ENCODE data around the gene ENPP1.

The ENPP1 gene

DNA sequence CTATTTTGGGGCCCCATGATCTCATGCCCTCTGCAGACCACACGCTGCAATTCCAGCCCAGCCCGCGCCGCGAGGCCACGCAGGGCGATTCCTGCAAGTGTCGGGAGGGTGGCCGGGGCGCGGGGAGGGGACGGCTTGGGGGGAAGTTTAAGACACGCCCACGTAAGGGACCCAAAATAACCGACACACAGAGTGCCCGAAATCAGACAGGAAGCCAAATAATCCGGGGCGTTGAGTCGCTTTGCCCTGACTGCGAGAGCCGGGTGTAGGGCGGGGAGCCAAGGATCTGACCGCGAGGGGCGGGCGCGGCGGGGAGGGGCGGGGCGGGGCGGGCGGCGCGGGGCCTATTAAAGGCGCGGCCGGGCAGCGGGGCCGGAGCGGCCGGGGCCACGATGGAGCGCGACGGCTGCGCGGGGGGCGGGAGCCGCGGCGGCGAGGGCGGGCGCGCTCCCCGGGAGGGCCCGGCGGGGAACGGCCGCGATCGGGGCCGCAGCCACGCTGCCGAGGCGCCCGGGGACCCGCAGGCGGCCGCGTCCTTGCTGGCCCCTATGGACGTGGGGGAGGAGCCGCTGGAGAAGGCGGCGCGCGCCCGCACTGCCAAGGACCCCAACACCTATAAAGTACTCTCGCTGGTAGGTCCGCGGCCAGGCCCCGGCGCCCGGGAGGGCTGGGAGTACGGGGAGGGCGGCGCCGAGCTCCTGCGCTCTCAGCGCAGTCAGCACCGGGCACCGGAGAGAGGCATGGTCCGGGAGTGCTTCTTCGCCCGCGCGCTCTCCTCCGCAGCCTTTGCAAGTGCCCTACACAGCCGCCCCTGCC is at the start of gene ENPP1:
Gene ENPP1 (plus strand): TSS at position 377 of the 816 bp plus-strand sequence. CDS start 16 bp downstream, at position 393.
- H3K36me3 ChIP-seq (ENCODE audit: control insufficient read depth in 2 of 2, insufficient read depth in 2 of 2, low read length in 2 of 2): no peaks in the 10 kb centered on the region
- peak within 1 kb of the TSS; percentile 26 for H3K27ac ChIP-seq (ENCODE audit: low read length)
- peak within 1 kb of the TSS; percentile 55 to 77 for H3K4me3 ChIP-seq (ENCODE audit: low read length in 2 of 2)
- peaks cover 5% of the 10 kb centered on the region for H3K4me1 ChIP-seq (ENCODE audit: control insufficient read depth, insufficient read depth, low read length)
- H3K27me3 ChIP-seq (ENCODE audit: control insufficient read depth in 1 of 2, insufficient read depth in 2 of 2, low read length in 2 of 2): no peaks in the 10 kb centered on the region
- no peaks in the 10 kb centered on the region for H3K9me3 ChIP-seq (ENCODE audit: control insufficient read depth in 2 of 2, low read length in 2 of 2)
- H3K9ac ChIP-seq (ENCODE audit: low read length in 2 of 2): peak within 1 kb of the TSS; percentile 43 to 65

GRCh38 chr6:131758920-131759319 is 48.9 kb upstream of the ENPP1 start:
- H3K9me3 ChIP-seq (ENCODE audit: control insufficient read depth in 2 of 2, low read length in 2 of 2): no peaks in the 10 kb centered on the region
- H3K4me3 ChIP-seq (ENCODE audit: low read length in 2 of 2): no peak overlapping the region
- H3K27ac ChIP-seq (ENCODE audit: low read length): no peak overlapping the region
- no peaks in the 10 kb centered on the region for H3K4me1 ChIP-seq (ENCODE audit: control insufficient read depth, insufficient read depth, low read length)
- no peak overlapping the region for H3K9ac ChIP-seq (ENCODE audit: low read length in 2 of 2)
- no peaks in the 10 kb centered on the region for H3K27me3 ChIP-seq (ENCODE audit: control insufficient read depth in 1 of 2, insufficient read depth in 2 of 2, low read length in 2 of 2)
- no peaks in the 10 kb centered on the region for H3K36me3 ChIP-seq (ENCODE audit: control insufficient read depth in 2 of 2, insufficient read depth in 2 of 2, low read length in 2 of 2)

- Histone ChIP-seq H3K4me1 (ENCODE audit: control insufficient read depth, insufficient read depth, low read length) (peaks cover 6% of the 10 kb centered on the region), H3K36me3 (ENCODE audit: control insufficient read depth in 2 of 2, insufficient read depth in 2 of 2, low read length in 2 of 2) (no peaks in the 10 kb centered on the region), H3K9ac (ENCODE audit: low read length in 2 of 2) (no peak overlapping the region), H3K4me3 (ENCODE audit: low read length in 2 of 2) (no peak overlapping the region), H3K27ac (ENCODE audit: low read length) (no peak overlapping the region), H3K27me3 (ENCODE audit: control insufficient read depth in 1 of 2, insufficient read depth in 2 of 2, low read length in 2 of 2) (no peaks in the 10 kb centered on the region), H3K9me3 (ENCODE audit: control insufficient read depth in 2 of 2, low read length in 2 of 2) (no peaks in the 10 kb centered on the region)
Measured at GRCh38 chr6:131761060-131761761, 46.6 kb upstream of the ENPP1 start.

- Histone ChIP-seq H3K4me1 (ENCODE audit: control insufficient read depth, insufficient read depth, low read length) (peaks cover 6% of the 10 kb centered on the region), H3K27ac (ENCODE audit: low read length) (no peak overlapping the region), H3K4me3 (ENCODE audit: low read length in 2 of 2) (no peak overlapping the region), H3K9me3 (ENCODE audit: control insufficient read depth in 2 of 2, low read length in 2 of 2) (no peaks in the 10 kb centered on the region), H3K9ac (ENCODE audit: low read length in 2 of 2) (no peak overlapping the region), H3K27me3 (ENCODE audit: control insufficient read depth in 1 of 2, insufficient read depth in 2 of 2, low read length in 2 of 2) (no peaks in the 10 kb centered on the region), H3K36me3 (ENCODE audit: control insufficient read depth in 2 of 2, insufficient read depth in 2 of 2, low read length in 2 of 2) (no peaks in the 10 kb centered on the region)
Measured at GRCh38 chr6:131761762-131762067, 46.1 kb upstream of the ENPP1 start.

- no peaks in the 10 kb centered on the region for H3K9me3 ChIP-seq (ENCODE audit: control insufficient read depth in 2 of 2, low read length in 2 of 2)
- H3K36me3 ChIP-seq (ENCODE audit: control insufficient read depth in 2 of 2, insufficient read depth in 2 of 2, low read length in 2 of 2): no peaks in the 10 kb centered on the region
- H3K9ac ChIP-seq (ENCODE audit: low read length in 2 of 2): no peak overlapping the region
- no peaks in the 10 kb centered on the region for H3K27me3 ChIP-seq (ENCODE audit: control insufficient read depth in 1 of 2, insufficient read depth in 2 of 2, low read length in 2 of 2)
- no peak overlapping the region for H3K27ac ChIP-seq (ENCODE audit: low read length)
- no peak overlapping the region for H3K4me3 ChIP-seq (ENCODE audit: low read length in 2 of 2)
- H3K4me1 ChIP-seq (ENCODE audit: control insufficient read depth, insufficient read depth, low read length): peaks cover 6% of the 10 kb centered on the region
Measured at GRCh38 chr6:131762984-131763383, 44.8 kb upstream of the ENPP1 start.

- Histone ChIP-seq H3K27me3 (ENCODE audit: control insufficient read depth in 1 of 2, insufficient read depth in 2 of 2, low read length in 2 of 2) (no peaks in the 10 kb centered on the region), H3K36me3 (ENCODE audit: control insufficient read depth in 2 of 2, insufficient read depth in 2 of 2, low read length in 2 of 2) (no peaks in the 10 kb centered on the region), H3K27ac (ENCODE audit: low read length) (no peak overlapping the region), H3K4me1 (ENCODE audit: control insufficient read depth, insufficient read depth, low read length) (peaks cover 6% of the 10 kb centered on the region), H3K9me3 (ENCODE audit: control insufficient read depth in 2 of 2, low read length in 2 of 2) (no peaks in the 10 kb centered on the region), H3K4me3 (ENCODE audit: low read length in 2 of 2) (no peak overlapping the region), H3K9ac (ENCODE audit: low read length in 2 of 2) (no peak overlapping the region)
Measured at GRCh38 chr6:131763749-131764148, 44.1 kb upstream of the ENPP1 start.

DNA sequence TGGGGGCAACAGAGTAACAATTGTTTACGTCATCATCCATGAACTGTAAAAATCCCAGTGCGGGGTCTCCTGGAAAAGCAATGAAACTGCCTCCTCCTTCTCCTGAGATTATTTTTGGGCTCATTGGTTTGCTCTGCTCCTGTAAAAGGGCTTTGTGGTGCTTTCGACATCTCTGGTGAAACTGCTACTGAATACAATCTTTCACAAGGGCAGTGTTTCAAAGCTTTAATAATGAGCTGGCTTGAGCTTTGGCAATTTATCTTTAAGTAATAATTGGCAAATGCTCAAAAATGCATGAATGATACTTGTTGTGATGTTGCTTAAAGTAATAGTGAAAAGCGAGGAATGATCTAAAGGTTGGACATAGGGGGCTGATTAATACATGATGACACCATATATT is 43.5 kb upstream of the ENPP1 start:
- H3K4me1 ChIP-seq (ENCODE audit: control insufficient read depth, insufficient read depth, low read length): peaks cover 6% of the 10 kb centered on the region
- no peaks in the 10 kb centered on the region for H3K9me3 ChIP-seq (ENCODE audit: control insufficient read depth in 2 of 2, low read length in 2 of 2)
- H3K27ac ChIP-seq (ENCODE audit: low read length): no peak overlapping the region
- no peak overlapping the region for H3K4me3 ChIP-seq (ENCODE audit: low read length in 2 of 2)
- no peak overlapping the region for H3K9ac ChIP-seq (ENCODE audit: low read length in 2 of 2)
- H3K27me3 ChIP-seq (ENCODE audit: control insufficient read depth in 1 of 2, insufficient read depth in 2 of 2, low read length in 2 of 2): no peaks in the 10 kb centered on the region
- H3K36me3 ChIP-seq (ENCODE audit: control insufficient read depth in 2 of 2, insufficient read depth in 2 of 2, low read length in 2 of 2): no peaks in the 10 kb centered on the region

DNA sequence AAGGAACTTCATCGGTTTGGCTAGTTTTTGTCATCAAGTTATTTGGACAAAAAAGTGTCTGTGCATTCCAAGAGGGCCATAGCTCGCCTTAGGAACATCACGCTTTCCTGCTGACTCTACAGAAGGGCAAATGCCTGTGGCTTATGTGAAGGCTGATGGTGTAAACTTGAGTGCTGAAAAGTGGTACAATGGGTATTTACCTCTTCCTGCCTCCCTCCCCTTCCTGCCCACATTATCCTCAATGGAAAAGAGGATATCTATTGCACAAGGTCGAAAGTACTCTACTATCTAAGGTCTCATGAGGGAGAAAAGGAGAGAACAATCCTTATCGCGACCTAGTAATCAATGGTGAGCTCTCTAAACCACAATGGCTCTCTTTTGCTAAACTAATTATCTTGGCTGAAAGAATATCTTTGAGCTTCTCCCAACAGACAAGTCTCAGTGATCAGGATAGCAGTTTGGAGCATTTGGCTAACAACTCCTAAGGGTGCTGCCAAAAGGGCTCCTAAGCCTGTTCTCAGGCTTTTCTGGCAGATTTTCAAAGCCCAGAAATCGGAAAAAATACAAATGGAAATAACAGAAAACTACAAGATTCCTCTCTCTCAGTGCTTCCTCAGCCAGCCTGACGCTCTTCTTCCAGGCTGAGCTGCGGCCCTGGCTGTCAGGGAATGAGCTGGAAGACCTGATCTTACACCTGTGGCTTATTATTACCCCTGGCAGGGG is 42.6 kb upstream of the ENPP1 start:
- Histone ChIP-seq H3K27me3 (ENCODE audit: control insufficient read depth in 1 of 2, insufficient read depth in 2 of 2, low read length in 2 of 2) (no peaks in the 10 kb centered on the region), H3K36me3 (ENCODE audit: control insufficient read depth in 2 of 2, insufficient read depth in 2 of 2, low read length in 2 of 2) (no peaks in the 10 kb centered on the region), H3K9me3 (ENCODE audit: control insufficient read depth in 2 of 2, low read length in 2 of 2) (no peaks in the 10 kb centered on the region), H3K27ac (ENCODE audit: low read length) (no peak overlapping the region), H3K9ac (ENCODE audit: low read length in 2 of 2) (no peak overlapping the region), H3K4me1 (ENCODE audit: control insufficient read depth, insufficient read depth, low read length) (peaks cover 6% of the 10 kb centered on the region), H3K4me3 (ENCODE audit: low read length in 2 of 2) (no peak overlapping the region)

GRCh38 chr6:131765804-131766135 is 42.0 kb upstream of the ENPP1 start:
- no peaks in the 10 kb centered on the region for H3K36me3 ChIP-seq (ENCODE audit: control insufficient read depth in 2 of 2, insufficient read depth in 2 of 2, low read length in 2 of 2)
- H3K4me1 ChIP-seq (ENCODE audit: control insufficient read depth, insufficient read depth, low read length): peaks cover 6% of the 10 kb centered on the region
- no peaks in the 10 kb centered on the region for H3K9me3 ChIP-seq (ENCODE audit: control insufficient read depth in 2 of 2, low read length in 2 of 2)
- no peak overlapping the region for H3K9ac ChIP-seq (ENCODE audit: low read length in 2 of 2)
- H3K27me3 ChIP-seq (ENCODE audit: control insufficient read depth in 1 of 2, insufficient read depth in 2 of 2, low read length in 2 of 2): no peaks in the 10 kb centered on the region
- H3K27ac ChIP-seq (ENCODE audit: low read length): no peak overlapping the region
- no peak overlapping the region for H3K4me3 ChIP-seq (ENCODE audit: low read length in 2 of 2)

- Histone ChIP-seq H3K4me3 (ENCODE audit: low read length in 2 of 2) (no peak overlapping the region), H3K27me3 (ENCODE audit: control insufficient read depth in 1 of 2, insufficient read depth in 2 of 2, low read length in 2 of 2) (no peaks in the 10 kb centered on the region), H3K36me3 (ENCODE audit: control insufficient read depth in 2 of 2, insufficient read depth in 2 of 2, low read length in 2 of 2) (no peaks in the 10 kb centered on the region), H3K9ac (ENCODE audit: low read length in 2 of 2) (no peak overlapping the region), H3K9me3 (ENCODE audit: control insufficient read depth in 2 of 2, low read length in 2 of 2) (no peaks in the 10 kb centered on the region), H3K4me1 (ENCODE audit: control insufficient read depth, insufficient read depth, low read length) (peaks cover 6% of the 10 kb centered on the region), H3K27ac (ENCODE audit: low read length) (no peak overlapping the region)
Measured at GRCh38 chr6:131766631-131767030, 41.2 kb upstream of the ENPP1 start.
